DMS153 treated with DMSO at 0.1 percent for 48 hours (cell line): ENCODE data around the gene HS2ST1.

Experiments used
- DNase-seq: peaks from one replicate; lab custom pipeline; 2025; ENCODE audit not compliant: unreplicated experiment; lab: John Stamatoyannopoulos, UW

Gene HS2ST1

DNA sequence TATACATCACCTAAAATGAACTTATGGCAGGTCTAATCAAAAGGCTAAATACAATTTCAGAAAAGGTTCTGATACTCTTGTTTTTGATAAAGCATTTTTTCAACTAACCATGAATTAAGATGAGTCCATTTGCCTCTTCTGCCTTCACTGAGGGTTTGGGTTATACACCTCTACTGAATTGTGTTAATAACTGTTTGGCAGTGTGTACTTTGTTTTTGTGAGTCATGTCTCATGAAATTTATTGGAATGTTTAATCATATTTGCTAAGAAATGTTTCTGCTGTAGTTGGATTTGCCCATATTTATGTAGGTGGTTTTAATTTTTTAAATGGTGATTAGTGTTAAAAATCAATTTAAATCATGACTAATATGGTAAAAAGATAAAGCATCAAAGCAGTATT lies 190.5 kb downstream of the HS2ST1 start:
- DNase-seq = no peak

DNA sequence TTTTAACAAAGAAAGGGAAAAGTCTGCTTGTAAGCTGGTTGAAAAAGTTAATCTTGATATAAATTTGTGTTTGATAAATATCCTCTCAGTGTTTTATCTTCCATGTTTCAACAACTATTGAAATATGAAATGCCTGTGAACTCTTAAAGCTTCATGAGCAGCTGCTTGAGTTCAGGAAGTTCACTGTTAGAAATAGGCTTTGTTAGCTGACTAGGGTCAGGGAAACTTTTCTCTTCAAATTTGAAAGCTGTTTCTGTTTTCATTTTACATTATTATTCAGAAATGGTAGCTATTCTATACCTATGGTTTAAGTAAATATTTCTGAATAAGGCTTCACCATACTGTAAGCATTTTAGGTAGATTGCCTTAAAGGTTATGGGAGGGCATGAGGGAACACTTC lies 191.7 kb downstream of the HS2ST1 start:
- no peak for DNase-seq

DNA sequence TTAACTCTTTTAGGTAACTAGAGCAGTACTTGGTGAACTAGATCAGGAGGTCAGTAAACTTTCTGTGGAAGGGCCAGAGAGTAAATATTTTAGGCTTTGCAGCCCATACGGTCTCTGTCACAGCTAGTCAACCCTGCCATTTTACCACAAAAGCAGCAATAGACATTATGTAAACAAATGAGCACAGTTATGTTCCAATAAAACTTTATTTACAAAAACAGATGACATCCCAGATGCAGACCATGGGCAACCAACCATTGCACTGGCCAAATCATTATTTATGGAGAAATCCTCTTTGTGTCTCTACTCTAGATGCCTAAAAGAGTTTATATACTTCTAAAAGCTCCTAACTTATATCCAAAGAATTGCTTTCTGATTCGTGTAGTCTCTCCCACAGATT lies 192.4 kb downstream of the HS2ST1 start:
- DNase-seq = no peak

DNA sequence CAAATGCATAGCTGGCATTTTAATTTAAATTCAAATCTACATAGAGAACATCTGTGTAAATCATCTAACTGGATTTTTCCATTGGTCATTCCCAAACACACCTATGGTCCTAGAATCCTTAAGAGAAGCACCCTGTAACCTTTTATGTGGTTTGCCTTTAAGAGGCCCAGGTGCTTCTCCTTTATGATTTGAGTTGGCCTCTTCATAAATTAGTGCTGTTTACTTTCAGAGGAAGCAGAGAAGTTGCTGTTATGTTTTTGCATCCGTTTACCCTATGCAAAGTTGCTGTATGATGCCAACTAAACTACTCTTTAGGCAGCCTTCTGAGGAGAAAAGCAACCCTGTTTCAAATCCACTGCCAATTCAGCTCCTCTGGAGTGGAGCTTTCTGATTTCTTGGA lies 193.8 kb downstream of the HS2ST1 start:
- DNase-seq = no peak

DNA sequence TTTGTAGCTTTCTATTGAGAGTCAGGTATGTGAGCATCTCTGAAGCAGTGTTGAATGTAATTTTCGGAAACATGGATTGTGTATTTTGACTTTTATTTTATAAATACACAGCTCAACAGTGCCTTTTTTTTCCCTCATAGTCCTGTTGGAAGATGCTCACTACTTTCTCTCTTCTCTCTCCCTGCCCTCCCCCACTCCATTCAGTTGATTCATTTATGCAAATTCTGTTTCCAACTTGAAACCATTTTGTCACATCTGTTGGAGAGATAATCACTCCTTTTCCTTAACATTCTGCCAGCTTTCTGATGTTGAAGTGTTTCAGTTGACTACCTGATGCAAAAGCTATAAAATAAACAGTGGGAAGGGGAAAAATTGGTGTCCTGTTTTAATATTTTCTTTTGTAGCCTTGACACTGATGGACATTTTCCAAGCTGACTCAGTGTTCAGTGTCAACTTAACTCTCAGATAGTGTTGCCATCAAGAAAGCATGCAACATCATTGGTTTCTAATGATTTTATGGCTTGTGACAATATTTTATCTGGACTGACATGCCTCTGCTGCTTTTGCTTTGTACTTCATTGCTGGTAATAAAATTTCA lies 194.5 kb downstream of the HS2ST1 start:
- DNase-seq = no peak

DNA sequence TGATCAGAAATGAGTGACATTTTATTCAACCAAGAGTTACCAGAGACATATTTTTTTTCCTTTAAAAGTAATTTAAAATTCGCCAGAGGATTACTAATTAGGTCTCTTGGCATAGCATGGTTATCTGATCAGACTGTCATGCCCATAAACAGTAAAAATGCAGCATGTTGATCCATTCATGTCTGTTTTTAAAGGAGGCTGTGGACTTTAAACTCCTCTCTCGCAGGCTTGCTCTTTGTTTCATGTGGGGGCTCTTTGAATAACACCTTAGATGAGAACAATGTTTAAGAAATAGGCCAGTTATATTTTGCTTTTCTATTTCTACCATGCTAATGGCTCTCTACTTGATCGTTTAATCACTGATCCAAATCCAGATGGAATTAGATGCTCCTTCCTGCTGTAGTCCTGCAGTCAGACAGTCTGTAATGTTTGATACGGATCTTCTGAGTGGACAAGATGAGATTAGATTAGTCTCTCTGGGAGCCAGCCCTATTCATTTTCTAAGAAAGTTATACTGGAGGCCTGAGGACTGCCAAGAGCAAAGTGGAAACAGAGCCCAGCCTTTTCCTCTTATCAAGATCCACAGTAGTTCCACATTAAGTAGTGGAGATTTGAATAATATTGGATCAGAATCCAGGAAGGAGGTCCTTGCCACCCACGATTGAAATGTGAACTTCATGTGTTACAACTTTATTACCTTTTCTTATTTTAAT lies 197.4 kb downstream of the HS2ST1 start:
- DNase-seq = no peak

DNA sequence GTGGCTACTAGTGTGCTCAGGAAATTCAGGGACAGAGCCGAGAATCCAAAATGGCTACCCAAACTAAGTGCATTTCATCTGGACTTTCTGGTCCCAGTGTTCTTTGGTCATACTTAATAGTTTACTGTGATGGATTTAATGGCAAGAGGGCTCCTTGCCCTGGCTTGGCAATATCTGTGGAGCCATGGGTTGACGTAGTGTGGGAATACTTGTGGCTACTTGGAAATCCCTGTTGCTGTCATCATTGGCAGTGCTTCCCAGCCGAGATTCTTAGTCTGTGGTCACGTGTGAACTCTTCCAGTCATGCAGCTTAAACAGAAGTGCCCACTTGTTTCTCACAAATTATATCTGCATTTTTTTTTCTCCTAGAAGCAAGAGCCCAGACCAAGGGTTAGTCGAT lies 198.9 kb downstream of the HS2ST1 start:
- DNase-seq = no peak

DNA sequence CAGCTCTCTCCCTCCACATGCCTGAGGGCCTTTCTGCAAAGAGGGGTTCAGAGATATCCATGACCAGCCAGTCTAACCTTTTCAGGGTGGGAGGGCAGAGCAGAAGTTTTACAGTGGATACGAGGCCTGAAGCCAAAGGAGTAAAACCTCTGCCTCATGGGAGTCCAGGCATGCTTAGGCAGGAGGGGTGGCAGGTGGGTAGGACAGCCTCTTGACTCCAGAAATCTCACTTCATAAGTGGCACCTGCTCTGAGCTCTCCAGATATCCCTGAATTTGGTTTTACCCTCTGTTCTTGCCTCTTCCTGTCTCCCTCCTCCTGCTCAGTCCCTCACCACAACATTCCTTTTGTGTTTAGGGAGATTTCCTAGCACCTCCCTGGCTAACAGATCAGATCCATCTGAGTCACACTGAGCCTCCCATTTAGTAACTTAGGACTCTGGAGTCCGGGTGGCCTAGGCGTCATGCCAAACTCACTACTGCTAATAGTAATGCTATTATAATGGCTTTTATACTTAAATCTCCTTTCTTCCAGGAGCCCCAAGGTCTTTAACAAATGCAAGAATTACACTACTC lies 201.0 kb downstream of the HS2ST1 start:
- no peak for DNase-seq

DNA sequence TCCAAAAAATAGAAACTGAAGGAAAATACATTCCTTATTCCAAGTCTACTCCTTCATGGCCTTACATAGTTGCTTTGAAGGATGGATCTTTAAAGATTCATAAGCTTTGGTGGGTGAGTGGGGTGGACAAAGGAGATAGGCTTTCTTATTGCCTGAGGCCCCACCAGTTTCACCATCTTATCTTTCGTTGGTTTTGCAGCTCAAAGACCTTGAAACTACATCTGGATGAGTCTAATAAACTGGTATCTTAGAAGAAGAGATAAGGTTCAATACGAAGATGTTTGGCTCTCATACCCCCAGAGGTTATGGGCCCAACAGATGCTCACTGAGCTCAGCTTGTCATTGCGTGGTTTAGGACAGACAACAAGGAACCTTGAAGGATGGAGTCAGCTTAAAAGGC lies 201.5 kb downstream of the HS2ST1 start:
- DNase-seq = no peak

DNA sequence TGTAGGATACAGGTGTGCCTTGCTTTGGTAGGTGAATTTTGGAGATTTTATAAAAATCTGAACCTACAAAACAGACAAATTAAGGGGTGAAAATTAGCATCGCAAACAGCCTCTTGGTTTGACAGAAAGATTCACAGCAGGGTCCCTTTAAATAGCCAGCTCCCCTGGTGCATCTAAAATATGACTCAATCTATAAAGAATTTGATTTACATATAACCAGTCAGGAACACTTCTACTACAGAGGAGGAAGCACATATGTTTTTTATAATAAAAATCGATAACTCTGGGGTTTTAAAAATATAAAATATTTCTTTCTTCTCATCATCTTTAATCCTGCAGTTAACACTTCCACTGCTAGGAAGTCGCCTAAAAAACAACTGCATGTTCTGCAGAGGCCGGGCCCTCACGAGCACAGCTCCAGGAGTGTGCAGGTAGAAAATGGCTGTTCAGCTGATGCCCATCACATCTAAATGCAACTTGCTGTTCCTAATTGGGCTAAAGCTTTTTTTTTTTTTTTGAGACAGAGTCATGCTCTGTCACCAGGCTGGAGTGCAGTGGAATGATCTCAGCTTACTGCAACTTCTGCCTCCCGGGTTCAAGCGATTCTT lies 203.4 kb downstream of the HS2ST1 start:
- DNase-seq = no peak

DNA sequence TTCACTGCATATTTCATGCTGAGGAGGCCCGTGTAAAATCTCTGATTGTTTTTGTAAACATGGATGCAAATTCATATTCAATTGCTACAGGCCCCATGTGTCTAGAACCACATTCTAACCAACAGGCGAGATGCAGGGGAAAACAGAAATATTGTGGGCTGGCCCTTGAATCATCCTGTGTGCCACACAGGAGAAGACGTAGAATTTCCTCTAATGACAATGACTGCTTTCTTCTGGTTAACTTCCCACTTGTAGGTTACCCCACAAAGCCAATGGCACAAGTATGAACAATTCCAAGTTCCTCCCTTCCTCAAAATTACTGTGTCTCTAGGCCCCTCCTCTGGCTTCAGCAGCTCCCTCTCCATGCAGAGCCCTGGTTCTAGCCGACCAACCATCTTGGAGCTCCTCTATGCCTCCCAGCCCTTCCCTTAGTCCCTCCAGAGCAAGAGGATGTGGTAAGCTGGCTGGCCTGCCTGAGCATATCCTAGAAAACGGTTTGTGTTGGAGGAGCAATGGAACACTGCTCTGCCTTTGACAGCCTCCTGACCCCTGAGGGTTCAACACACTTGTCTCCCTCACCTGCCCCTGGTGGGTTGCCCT lies 205.2 kb downstream of the HS2ST1 start:
- no peak for DNase-seq

DNA sequence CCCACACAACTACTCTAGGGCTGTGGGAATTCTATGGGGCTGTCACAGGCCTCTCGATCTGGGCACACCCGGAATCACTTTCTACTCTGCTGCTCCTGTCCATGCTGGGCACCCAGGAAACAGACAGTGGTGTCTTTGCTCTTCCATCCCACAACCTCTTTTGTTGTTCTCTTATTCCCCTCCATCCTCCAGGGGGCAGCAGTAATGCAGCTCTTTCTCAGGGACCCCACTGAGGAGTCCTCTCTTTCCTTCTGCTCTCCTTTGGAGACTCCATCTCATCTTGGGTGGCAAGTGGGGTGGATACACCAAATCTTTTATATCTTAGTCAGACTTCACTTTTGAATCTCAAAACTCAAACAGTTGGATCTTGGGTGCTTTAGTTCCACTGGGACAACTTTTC lies 206.3 kb downstream of the HS2ST1 start:
- DNase-seq = no peak

DNA sequence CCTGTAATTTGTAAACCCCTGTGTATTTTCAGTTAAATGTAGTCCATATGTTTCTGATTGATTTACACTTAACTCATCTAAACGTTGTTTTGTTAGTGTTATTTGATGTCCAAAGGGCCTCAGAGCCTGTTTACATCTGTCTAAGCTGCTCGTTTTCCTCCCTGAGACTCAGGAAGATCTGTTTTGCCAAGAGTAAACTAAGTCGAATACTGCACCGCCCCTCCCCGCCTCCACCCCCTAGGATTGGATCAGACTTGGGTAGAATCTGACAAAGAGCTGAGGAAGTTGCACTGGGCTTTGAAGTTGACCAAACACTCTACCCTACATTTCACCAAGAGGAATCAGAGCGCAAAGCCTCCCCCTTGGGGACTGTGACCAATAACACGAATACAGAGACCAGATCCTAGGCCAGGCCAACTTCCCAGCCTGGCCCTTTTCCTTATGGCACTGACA lies 207.3 kb downstream of the HS2ST1 start:
- DNase-seq = no peak

DNA sequence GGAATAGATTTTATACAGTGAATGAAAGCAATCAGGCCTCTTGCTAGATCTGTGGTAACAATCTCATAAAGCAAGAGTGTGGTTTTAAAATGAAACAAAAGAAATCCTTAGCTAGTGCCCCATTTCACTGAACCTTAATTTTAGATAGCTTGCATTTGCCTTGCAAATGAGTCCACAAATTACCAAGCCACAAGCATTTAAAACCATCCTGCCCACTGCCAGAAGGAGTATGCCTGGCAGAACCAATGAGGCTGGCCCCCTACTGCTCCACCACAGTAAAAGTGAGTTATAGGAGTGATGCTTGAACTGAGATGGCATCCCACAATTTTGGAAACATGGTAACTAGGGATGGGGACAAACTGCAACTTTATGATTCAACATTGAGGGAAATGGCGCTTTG lies 207.8 kb downstream of the HS2ST1 start:
- no peak for DNase-seq

DNA sequence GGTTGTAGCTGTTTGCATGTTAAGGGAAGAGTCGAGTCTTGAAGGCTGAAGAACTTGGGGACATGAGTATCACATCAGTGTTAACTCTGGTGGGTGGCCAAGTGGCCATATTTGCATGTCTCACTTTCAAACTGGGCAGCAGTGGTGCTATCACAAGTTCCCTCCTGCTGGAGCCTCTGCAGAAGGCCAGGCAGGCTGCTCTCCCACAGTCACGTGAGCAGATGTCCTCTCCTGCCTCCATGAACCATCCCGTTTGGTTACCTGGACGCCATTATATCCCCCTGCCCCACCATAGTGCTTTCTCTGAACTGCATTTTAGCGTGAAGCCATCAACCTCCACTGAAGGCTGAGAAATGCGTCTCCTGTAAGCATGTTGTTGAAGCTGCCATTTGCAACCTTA lies 209.2 kb downstream of the HS2ST1 start:
- no peak for DNase-seq

DNA sequence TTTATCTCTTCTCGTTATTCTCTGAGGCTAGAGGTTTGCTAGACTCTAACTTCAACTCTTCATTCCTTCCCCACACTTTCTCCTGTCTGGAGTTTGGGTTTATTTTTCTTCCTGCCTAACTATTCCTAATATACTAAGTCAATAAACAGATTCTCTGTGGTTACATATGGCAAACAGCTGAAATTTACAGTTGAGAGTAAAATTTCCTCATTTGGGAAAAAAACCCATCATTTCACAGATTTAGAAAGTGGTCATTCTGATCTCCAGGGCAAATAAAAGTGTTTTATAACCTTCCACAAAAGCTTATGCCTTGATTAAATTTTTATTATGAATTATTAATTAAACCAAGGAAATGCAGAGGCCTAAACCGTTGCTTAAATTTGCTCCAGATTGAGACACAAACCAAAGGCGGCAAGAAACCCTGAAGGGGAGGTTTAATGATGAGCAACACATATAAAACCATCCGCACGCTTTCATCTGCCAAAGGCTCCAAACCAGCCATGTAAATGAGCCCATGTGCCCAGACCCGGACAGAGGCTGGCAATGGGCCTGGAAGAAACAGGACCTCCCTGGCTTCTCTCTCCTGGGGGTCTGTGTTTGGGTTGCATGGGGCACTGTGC lies 212.6 kb downstream of the HS2ST1 start:
- no peak for DNase-seq

DNA sequence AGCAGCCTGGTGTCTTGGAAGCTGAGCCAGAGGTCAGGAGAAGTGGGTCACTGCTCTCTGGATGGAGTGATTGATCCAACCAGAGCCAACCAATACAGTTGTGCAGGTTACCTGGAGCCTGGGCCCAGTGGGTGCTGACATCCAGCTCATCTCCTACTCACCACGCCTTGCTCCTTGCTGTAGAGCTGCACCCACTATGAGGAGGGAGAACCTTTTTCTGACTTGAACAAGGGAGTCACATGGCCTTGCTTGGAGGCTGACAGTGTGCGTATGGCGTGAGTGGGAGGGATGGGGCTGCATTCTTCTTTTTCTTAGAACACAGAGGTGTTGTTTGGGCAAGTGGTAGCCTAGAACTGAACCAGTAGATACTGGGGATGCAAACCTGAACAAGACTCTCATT lies 213.1 kb downstream of the HS2ST1 start:
- DNase-seq = no peak

DNA sequence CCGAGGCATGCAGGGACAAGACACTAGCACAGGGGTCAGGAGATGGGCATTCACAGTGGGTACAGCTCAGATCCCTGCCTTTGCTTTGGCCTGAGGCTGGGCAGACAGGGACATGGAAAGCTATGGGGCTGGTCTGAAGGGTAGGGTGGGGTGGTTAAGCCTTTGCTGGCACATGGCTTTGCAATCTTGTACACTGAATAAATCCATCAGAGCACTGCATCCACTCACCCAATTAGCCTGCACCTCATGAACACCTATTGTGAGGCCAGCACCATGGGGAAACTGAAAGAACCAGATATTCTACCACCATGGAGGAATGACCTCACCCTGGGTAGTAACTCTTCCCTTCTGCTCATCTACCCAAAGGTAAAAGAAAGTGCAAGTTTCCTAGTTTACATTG lies 214.6 kb downstream of the HS2ST1 start:
- no peak for DNase-seq

DNA sequence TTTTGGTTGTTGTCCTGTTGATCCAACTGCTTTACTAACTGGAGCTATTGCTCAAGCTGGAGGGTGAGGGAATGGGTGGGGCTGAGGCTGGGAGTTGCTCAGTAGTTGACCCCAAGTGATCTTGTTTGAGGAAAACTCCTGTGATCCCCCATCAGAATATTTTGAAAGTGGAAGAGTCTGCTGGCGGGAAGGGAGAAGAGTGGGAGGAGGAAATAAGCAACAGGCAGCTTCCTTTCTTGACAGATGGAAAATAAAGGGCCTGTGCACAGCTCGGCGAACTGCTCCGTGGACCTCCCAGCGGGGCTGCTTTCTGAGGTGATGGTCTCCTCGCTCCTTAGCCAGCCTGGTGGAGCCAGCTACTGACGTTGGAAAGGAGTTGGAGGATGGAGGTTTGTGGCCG lies 215.2 kb downstream of the HS2ST1 start:
- DNase-seq = no peak

DNA sequence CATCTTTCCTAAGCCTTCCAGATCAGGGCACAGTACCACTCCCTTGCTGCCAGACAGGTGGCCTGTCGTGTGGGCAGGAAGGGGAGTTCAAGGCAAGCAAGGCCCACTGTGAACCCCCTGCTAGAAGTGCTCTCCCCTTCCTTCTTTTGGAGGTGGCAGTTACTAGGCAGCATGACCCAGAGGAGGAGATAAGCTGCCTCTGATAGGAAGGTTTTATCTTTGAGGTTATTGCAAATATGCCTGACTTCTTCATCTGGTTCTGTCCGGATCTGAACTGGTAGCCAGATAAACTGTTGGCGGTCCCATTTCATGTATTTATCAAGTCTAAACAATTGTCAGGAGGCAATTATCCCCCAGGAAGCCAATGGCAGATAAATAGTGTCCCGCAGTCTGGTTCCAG lies 216.0 kb downstream of the HS2ST1 start:
- no peak for DNase-seq

DNA sequence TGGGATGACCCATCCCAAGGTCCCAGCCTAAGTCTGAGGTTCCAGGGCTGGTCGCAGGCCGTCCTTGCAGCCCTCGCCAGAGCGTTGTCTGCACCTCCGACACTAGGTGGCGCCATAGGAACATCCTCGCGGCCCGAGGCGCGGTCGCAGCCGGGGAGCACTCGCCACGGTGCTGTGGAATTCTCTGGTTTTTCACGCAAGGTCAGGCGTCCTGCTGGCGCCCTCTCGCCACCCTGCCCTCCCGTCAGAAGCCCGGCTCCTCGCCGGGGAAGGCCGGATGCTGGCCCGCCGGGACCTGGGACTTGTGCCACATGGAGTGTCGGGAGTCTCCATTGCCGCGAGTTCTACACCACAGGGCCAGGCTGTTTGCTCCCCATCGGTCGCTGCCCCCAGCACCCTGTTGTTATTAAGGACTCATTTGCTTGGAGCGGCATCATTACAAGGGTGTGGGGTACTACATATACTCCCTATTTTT lies 217.4 kb downstream of the HS2ST1 start:
- DNase-seq = peak; percentile 19
